Measurements from ENCODE around the gene DCAKD.

- TF ChIP-seq EZH2 (IDR thresholded peaks at IDR 0.05; ENCODE audit: borderline replicate concordance) (no peak), CTCF (IDR thresholded peaks at IDR 0.05; ENCODE audit: poor library complexity) (no peak)
Observed at GRCh38 chr17:45030733-45031132, 20.7 kb downstream of the DCAKD start.
